GM23338 (cell line): ENCODE measurements around the gene R3HDM1. TPM values are rescaled to one million over a fixed set of nuclear protein-coding genes. Genes with fewer than 3 reads are reported as not detected.

Experiments
- ATAC-seq: fragments of 200-7000 bp; cut with Tn5 transposase; 3 replicates; pipeline ENCODE4 v1.9.1; 2020
- DNase-seq: peaks from one replicate; pipeline ENCODE4 v3.0.0-alpha.2; 2015; ENCODE audit warnings: low spot score
- H2AFZ ChIP-seq: fragments of 200-600 bp; sonication (generic); 2 replicates; pipeline ENCODE4 v1.8.0; 2016; ENCODE audit warnings: antibody characterized with exemption, mild to moderate bottlenecking, moderate library complexity
- H3F3A ChIP-seq: fragments of 200-600 bp; sonication (generic); replicated peaks from 2 replicates; pipeline ENCODE4 v1.8.0; 2017; ENCODE audit warnings: antibody characterized with exemption, mixed run types, low read depth
- H3K27ac ChIP-seq: fragments of 200-600 bp; sonication (generic); 2 replicates; pipeline ENCODE4 v1.6.1; 2016; ENCODE audit warnings: low read depth
- H3K27me3 ChIP-seq: fragments of 200-600 bp; sonication (generic); 2 replicates; pipeline ENCODE4 v1.8.0; 2016; ENCODE audit warnings: mild to moderate bottlenecking, mixed run types, moderate library complexity; ENCODE audit not compliant: insufficient read depth
- H3K36me3 ChIP-seq: fragments of 200-600 bp; sonication (generic); 2 replicates; pipeline ENCODE4 v1.8.0; 2016; ENCODE audit warnings: mild to moderate bottlenecking; ENCODE audit not compliant: insufficient read depth
- H3K4me1 ChIP-seq: fragments of 200-600 bp; sonication (generic); 2 replicates; pipeline ENCODE4 v1.8.0; 2016; ENCODE audit warnings: mild to moderate bottlenecking, moderate library complexity; ENCODE audit not compliant: insufficient read depth
- H3K4me2 ChIP-seq: fragments of 200-600 bp; sonication (generic); 2 replicates; pipeline ENCODE4 v1.7.1; 2017; ENCODE audit warnings: mixed run types
- H3K4me3 ChIP-seq: fragments of 200-600 bp; sonication (generic); 2 replicates; pipeline ENCODE4 v1.6.1; 2016; ENCODE audit warnings: mixed run types
- H3K79me2 ChIP-seq: fragments of 200-600 bp; sonication (generic); replicated peaks from 2 replicates; pipeline ENCODE4 v1.8.0; 2017; ENCODE audit warnings: mild to moderate bottlenecking; ENCODE audit not compliant: insufficient read depth
- H3K9me2 ChIP-seq: fragments of 200-600 bp; sonication (generic); 2 replicates; pipeline ENCODE4 v1.8.0; 2017; ENCODE audit not compliant: insufficient read depth
- H4K20me1 ChIP-seq: fragments of 200-600 bp; sonication (generic); replicated peaks from 2 replicates; pipeline ENCODE4 v1.8.0; 2017; ENCODE audit warnings: mild to moderate bottlenecking; ENCODE audit not compliant: insufficient read depth
- H3K27ac Mint-ChIP-seq: 2 replicates; pipeline ENCODE4 v1.8.0; 2020; ENCODE audit warnings: inconsistent platforms, mild to moderate bottlenecking, moderate library complexity, mixed read lengths
- H3K27me3 Mint-ChIP-seq: 3 replicates; pipeline ENCODE4 v1.8.0; 2022; ENCODE audit warnings: low read depth, mild to moderate bottlenecking, moderate library complexity, mixed read lengths, inconsistent platforms; ENCODE audit not compliant: insufficient read depth, poor library complexity
- H3K36me3 Mint-ChIP-seq: 3 replicates; pipeline ENCODE4 v1.8.0; 2021; ENCODE audit warnings: low read depth, mild to moderate bottlenecking, inconsistent platforms, moderate library complexity, mixed read lengths
- H3K4me1 Mint-ChIP-seq: 3 replicates; pipeline ENCODE4 v1.8.0; 2020; ENCODE audit warnings: mild to moderate bottlenecking, inconsistent platforms, mixed read lengths
- H3K4me3 Mint-ChIP-seq: 3 replicates; pipeline ENCODE4 v1.8.0; 2021; ENCODE audit warnings: moderate library complexity, mild to moderate bottlenecking, inconsistent platforms, mixed read lengths
- H3K9me3 Mint-ChIP-seq: 3 replicates; pipeline ENCODE4 v1.8.0; 2020; ENCODE audit warnings: moderate library complexity, mild to moderate bottlenecking, inconsistent platforms, mixed read lengths
- JUNB ChIP-seq: IDR thresholded peaks from one replicate; pipeline ENCODE4 v1.6.1; 2016; ENCODE audit warnings: antibody characterized with exemption; ENCODE audit not compliant: unreplicated experiment
- ZNF331 ChIP-seq: fragments of 250-450 bp; sonication (Bioruptor Pico); IDR thresholded peaks from 2 replicates; pipeline ENCODE4 v1.5.0; 2020; ENCODE audit warnings: low read depth, mild to moderate bottlenecking, moderate library complexity
- polyA plus RNA-seq: library from polyadenylated mRNA; unstranded; fragments of >200 nt; fragmentation: Nextera tagmentation; extraction: Ambion mirVana; gene quantifications from 2 replicates; pipeline ENCODE4 v1.2.1, GENCODE V29; 2016
- total RNA-seq: library from RNA; depleted of rRNA; stranded (reverse); fragments of >200 nt; shearing (Covaris generic); gene quantifications from 2 replicates; pipeline ENCODE4 v1.2.3, GENCODE V29; 2014
- TF ChIP-seq, protein P1 (sequence below): fragments of 250-450 bp; sonication (Bioruptor Pico); IDR thresholded peaks from 2 replicates; pipeline ENCODE4 v1.5.0; 2020; ENCODE audit warnings: mild to moderate bottlenecking, moderate library complexity
- TF ChIP-seq, protein P2 (sequence below), 2 experiments: fragments of 200-600 bp in 1 of 2; sonication (generic) in 1 of 2; conservative IDR thresholded peaks; 2 replicates each; pipeline versions ENCODE4 v1.5.1 to v1.6.1; 2016 to 2017; ENCODE audit warnings: antibody characterized with exemption in 2 of 2, low read depth in 2 of 2, mild to moderate bottlenecking in 2 of 2, moderate library complexity in 1 of 2

The R3HDM1 gene
- total and polyA plus RNA-seq, 2 experiments from 2014 or later: 63.1 to 88.8 TPM

DNA sequence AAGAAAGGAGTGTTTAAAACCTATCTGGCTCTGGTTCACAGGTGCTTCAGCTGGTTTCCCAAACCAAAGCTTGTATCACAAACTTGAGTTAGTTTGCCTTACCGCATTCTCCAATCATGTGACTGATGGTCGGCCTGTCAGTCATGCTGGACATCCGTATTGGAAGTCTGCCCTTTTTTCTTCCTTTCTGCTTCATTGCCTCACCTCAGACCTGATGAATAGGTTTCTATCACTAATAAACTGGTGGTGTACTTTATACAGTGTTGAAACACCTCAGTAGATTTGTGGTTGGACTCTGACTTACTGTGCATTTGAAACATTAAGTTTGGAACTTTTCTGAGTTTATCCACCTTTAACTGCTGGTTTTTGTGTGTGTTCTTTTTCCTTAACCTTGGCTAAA is 84.1 kb downstream of the R3HDM1 start (continued):
- TF ChIP-seq, protein P1, sequence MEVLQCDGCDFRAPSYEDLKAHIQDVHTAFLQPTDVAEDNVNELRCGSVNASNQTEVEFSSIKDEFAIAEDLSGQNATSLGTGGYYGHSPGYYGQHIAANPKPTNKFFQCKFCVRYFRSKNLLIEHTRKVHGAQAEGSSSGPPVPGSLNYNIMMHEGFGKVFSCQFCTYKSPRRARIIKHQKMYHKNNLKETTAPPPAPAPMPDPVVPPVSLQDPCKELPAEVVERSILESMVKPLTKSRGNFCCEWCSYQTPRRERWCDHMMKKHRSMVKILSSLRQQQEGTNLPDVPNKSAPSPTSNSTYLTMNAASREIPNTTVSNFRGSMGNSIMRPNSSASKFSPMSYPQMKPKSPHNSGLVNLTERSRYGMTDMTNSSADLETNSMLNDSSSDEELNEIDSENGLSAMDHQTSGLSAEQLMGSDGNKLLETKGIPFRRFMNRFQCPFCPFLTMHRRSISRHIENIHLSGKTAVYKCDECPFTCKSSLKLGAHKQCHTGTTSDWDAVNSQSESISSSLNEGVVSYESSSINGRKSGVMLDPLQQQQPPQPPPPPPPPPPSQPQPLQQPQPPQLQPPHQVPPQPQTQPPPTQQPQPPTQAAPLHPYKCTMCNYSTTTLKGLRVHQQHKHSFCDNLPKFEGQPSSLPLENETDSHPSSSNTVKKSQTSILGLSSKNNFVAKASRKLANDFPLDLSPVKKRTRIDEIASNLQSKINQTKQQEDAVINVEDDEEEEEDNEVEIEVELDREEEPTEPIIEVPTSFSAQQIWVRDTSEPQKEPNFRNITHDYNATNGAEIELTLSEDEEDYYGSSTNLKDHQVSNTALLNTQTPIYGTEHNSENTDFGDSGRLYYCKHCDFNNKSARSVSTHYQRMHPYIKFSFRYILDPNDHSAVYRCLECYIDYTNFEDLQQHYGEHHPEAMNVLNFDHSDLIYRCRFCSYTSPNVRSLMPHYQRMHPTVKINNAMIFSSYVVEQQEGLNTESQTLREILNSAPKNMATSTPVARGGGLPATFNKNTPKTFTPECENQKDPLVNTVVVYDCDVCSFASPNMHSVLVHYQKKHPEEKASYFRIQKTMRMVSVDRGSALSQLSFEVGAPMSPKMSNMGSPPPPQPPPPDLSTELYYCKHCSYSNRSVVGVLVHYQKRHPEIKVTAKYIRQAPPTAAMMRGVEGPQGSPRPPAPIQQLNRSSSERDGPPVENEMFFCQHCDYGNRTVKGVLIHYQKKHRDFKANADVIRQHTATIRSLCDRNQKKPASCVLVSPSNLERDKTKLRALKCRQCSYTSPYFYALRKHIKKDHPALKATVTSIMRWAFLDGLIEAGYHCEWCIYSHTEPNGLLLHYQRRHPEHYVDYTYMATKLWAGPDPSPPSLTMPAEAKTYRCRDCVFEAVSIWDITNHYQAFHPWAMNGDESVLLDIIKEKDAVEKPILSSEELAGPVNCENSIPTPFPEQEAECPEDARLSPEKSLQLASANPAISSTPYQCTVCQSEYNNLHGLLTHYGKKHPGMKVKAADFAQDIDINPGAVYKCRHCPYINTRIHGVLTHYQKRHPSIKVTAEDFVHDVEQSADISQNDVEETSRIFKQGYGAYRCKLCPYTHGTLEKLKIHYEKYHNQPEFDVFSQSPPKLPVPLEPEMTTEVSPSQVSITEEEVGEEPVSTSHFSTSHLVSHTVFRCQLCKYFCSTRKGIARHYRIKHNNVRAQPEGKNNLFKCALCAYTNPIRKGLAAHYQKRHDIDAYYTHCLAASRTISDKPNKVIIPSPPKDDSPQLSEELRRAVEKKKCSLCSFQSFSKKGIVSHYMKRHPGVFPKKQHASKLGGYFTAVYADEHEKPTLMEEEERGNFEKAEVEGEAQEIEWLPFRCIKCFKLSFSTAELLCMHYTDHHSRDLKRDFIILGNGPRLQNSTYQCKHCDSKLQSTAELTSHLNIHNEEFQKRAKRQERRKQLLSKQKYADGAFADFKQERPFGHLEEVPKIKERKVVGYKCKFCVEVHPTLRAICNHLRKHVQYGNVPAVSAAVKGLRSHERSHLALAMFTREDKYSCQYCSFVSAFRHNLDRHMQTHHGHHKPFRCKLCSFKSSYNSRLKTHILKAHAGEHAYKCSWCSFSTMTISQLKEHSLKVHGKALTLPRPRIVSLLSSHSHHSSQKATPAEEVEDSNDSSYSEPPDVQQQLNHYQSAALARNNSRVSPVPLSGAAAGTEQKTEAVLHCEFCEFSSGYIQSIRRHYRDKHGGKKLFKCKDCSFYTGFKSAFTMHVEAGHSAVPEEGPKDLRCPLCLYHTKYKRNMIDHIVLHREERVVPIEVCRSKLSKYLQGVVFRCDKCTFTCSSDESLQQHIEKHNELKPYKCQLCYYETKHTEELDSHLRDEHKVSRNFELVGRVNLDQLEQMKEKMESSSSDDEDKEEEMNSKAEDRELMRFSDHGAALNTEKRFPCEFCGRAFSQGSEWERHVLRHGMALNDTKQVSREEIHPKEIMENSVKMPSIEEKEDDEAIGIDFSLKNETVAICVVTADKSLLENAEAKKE (CRISPR knock-in tag): no peak
- TF ChIP-seq JUNB: no peak
- TF ChIP-seq, protein P2, sequence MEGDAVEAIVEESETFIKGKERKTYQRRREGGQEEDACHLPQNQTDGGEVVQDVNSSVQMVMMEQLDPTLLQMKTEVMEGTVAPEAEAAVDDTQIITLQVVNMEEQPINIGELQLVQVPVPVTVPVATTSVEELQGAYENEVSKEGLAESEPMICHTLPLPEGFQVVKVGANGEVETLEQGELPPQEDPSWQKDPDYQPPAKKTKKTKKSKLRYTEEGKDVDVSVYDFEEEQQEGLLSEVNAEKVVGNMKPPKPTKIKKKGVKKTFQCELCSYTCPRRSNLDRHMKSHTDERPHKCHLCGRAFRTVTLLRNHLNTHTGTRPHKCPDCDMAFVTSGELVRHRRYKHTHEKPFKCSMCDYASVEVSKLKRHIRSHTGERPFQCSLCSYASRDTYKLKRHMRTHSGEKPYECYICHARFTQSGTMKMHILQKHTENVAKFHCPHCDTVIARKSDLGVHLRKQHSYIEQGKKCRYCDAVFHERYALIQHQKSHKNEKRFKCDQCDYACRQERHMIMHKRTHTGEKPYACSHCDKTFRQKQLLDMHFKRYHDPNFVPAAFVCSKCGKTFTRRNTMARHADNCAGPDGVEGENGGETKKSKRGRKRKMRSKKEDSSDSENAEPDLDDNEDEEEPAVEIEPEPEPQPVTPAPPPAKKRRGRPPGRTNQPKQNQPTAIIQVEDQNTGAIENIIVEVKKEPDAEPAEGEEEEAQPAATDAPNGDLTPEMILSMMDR (conservative IDR thresholded peaks at IDR 0.05; ENCODE audit: low read depth in 2 of 2): no peak

GRCh38 chr2:135617501-135618015 is 86.3 kb downstream of the R3HDM1 start:
- ATAC-seq: no peak
- Histone ChIP-seq H3K4me1 (no peaks in the 10 kb centered on the region), H3K4me2 (no peak overlapping the region), H3K79me2 (no peaks in the 10 kb centered on the region), H3K4me3 (no peak overlapping the region), H4K20me1 (no peaks in the 10 kb centered on the region), H3K27me3 (no peaks in the 10 kb centered on the region), H2AFZ (no peak overlapping the region), H3K36me3 (no peaks in the 10 kb centered on the region), H3F3A (no peaks in the 10 kb centered on the region), H3K27ac (no peak overlapping the region), H3K9me2 (no peaks in the 10 kb centered on the region)
- no peak for TF ChIP-seq ZNF331
- Mint-ChIP-seq H3K27ac (no peak overlapping the region), H3K36me3 (peaks cover 8% of the 10 kb centered on the region; the same call in 1 of the 3 replicates), H3K4me3 (no peak overlapping the region), H3K27me3 (no peaks in the 10 kb centered on the region), H3K4me1 (no peaks in the 10 kb centered on the region), H3K9me3 (no peaks in the 10 kb centered on the region)
- no peak for DNase-seq
